A172 (cell line): ENCODE measurements around the gene CYP26A1. TPM values are rescaled to one million over a fixed set of nuclear protein-coding genes. Genes with fewer than 3 reads are reported as not detected.
"Not testable (repeated sequence)": the region's sequence is repeated elsewhere in the genome, so short reads cannot be mapped to it uniquely, and the experiment has no call there.

Source experiments
- DNase-seq: peaks from one replicate; pipeline ENCODE4 v3.0.0-alpha.2; 2015; ENCODE audit warnings: low spot score
- total RNA-seq: library from RNA; depleted of rRNA; stranded (reverse); fragments of >200 nt; shearing (Covaris generic); gene quantifications from 2 replicates; pipeline ENCODE4 v1.2.3, GENCODE V29; 2014

The CYP26A1 gene
- total RNA-seq, 1 experiment from 2014 or later = 0.65 TPM

DNA sequence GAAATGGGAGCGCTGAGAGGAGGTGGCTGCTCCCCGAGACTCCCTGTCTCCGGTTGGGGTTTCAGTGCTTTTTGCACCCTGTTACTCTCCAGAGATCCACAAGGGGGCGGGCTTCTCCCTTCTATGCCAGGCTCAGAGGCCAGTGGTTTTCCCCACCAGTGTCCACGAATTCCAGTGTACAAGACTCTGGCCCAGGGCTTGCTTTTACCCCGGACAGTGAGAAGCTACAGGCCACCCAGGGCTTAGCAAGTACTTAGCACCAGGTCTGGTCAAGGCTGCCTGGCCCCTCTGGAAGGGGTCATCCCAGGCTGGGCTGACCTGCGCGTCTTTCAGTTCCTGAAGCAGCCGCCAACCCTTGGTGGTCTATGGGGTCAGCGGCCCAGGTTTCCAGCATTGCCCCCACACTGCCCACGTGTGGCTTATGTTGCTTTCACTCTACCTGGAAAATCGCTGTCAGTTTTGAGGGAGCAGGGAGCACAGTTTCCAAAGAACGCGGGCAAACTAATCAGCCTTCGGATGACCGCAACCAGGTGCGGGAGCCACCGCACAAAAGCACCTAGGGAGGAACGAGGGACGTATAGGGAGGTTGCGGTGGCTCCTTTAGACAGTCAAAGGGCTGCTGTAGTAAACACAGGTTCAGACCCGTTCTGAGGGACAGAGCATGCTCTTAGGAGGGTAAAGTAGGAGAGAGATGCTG lies 6.8 kb downstream of the CYP26A1 start:
- DNase-seq = peak; percentile 54

DNA sequence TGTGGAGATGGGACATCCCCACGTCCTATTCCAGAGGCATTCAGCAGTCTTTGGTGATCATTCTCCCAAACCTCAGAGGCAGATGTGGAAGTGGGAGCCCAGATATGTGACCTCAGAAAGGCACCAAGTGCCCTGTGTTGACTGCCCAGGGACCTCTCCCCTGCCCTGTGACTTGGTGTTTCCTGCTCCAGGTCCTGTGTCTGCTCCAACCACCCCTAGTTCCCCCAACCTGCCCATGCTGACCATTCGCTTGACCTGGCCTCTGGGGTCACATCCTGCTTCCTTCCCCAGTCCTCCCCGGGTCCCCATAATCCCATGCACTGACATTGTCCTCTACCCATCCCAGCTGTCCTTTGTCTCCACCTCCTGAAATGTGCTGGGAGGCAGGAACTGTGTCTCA lies 7.6 kb downstream of the CYP26A1 start:
- no peak for DNase-seq

DNA sequence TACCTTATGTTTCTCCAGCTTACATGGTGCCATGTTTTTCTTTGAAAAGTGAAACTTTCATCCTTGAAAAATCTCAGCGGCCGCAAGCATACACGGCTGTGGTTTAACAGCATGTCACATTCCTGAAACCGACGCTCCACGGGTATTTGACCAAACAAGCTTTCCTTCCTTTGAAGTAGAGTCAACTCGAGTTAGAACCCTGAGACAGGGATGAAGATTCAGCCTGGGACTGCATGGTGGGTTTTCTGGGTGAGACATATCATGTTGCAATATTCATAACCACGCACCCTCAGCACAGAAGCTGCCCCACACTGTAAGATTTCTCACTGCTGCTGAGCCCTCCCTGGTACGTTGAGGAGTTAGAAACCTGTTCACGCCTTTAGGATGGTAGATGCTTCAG lies 8.1 kb downstream of the CYP26A1 start:
- DNase-seq = no peak

DNA sequence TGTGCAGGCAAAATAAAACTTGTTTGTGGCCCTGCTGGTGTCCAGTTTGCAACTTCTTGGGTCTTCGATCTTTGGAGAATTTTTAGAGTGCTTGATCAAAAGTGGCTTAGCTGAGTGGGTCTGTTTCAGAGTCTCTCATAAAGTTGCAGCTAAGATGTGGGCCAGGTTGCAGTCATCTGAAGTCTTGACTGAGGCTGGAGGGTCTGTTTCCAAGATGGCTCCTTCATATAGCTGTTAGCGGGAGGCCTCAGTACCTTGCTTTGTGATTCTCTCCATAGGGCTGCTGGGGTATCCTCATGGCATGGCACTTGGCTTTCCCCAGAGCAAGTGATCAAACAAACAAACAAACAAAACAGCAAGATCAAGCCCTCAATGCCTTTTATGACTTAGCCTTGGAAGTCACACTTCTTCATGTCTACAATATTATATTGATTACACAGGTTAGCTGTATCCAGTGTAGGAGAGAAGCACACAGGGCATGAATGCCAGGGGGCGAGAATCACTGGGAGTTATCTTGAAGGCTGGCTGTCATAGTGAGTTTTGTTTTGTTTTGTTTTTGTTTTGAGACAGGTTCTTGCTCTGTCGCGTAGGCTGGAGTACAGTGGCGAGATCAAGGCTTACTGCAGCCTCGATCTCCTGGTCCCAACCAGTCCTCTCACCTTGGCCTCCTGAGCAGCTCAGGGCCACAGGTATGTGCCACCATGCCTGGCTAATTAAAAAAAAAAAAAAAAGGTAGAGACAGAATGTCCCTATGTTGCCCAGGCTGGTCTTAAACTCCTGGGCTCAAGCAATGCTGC lies 10.2 kb downstream of the CYP26A1 start:
- DNase-seq = no peak

DNA sequence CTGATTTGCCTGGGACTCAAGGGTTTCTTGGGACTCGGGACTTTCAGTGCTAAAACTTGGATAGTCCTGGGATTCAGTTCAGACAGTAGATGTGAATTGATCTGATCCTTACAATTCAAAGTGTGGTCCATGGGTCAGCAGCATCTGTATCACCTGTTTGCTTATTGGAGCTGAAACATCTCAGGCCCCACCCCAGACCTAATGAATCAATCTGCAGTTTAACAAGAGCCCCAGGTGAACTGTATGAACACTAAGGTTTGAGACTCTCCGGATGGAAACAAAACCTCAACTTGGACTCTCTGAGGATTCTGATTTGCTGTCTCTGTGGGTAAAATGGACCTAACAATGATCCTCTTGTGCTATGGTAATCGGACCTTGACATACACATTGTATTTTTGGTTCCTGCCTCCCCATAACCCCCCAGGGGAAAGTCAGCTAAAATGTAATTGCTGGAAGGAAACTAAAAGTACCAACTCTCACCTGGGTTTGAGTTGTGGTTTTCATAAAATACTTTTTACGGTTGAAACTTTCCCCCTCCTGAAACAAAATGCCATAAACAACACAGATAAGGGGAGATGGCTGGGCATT lies 11.7 kb downstream of the CYP26A1 start:
- DNase-seq = no peak

DNA sequence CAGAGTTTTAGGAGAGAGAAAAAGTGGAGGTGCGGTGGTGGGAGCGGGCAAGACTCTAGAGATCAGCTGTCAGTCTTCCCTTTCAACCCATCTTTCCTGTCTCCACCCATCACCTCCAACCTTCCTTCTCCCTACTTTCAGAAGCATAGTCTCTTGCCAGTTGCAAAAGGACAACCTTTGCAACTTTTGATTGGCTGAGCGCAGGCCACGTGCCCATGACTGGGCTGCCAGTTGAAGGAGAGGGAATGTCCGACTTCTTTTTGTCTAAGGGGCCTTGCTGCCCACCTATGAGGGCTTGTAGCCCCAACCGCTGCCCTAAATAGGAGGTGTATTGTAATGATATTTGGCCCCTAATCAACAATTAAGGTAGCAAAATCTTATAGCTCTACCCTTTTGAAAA lies 12.6 kb downstream of the CYP26A1 start:
- DNase-seq = no peak

DNA sequence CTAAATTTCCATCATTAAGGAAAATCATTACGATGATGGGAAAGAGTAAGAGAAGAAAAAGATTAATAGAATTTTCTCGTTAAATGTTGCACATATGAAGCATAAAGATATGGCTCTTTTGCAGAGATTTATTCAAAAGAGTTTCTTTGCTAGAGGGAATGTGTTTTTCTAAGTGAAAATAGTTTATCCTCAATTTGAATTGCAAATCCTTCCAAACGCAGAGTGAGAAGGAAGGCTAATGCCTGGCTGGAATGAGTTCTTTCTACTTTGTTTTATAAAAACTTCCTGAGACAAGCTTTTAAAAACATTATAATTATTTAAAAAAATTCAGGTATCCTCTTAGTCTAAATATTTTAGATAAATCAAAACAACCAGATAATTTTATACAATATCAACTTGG lies 14.2 kb downstream of the CYP26A1 start:
- DNase-seq = no peak

DNA sequence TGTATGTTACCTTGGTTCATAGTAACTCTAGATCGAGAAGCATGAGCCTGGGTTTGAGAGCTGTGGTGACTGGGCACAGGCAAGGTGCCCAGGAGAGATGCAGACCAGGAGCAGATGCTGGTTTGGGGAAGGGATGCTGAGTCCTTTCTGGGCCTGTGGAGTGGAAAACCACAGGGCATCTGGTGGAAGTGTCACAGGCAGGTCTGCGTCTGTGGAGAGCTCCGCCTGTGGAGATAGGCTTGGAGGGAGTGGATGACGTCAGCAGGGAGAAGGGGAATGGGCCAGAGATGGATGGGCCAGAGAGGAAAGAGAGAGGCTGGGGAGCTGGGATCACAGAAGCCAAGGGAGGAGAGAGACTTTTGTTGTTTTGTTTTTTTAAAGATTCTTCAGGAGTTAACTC lies 14.8 kb downstream of the CYP26A1 start:
- DNase-seq = no peak

DNA sequence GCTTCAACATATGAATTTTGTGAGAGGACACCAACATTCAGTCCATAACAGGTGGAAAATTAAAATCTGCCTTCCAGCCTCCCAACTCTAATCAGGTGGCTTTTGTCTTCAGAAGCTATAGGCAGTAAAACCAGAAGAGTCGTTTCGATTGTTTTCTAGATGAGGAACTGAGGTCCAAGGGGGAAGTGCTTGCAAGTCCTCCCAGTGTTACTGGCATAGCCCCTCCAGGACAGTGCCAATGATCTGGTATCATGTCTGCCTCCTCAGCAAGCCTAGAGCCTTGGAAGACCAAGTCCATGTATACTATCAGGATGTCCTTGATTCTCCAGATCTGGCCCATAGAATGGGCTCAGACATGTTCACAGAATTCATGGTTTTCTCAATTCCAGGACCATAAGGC lies 16.9 kb downstream of the CYP26A1 start:
- DNase-seq = no peak

DNA sequence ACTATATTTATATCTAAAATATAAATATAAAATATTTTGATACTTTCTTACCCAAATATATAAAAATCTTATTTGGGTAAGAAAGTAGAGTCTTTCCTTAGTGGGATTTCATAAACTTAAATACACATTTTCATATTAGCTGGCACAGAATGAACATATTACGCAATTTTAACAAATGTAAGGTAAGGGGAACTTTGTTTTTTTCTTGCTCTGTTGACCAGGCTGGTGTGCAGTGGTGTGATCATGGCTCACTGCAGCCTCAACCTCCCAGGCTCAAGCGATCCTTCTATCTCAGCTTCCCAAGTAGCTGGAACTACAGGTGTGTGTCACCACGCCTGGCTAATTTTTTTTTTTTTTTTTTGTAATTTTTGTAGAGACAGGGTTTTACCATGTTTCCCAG lies 18.3 kb downstream of the CYP26A1 start:
- no peak for DNase-seq

DNA sequence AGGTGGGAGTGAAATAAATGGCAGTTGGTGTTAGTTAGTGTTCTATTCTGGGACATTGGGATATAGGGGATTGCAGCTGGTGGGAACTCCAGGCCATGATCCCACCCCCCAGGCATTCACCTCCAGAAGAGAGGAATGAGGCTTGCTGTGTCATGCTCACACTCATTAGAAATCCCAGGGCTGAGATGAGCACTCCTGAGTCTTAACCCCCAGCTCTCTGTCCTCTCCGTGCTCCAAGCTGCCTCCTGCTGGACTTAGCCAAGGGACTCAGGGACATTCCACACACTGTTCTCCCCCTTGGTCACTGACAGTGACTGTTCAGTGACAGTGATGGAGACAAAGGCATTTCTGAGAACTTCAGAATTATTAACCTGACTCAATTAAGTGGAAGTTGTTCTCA lies 21.5 kb downstream of the CYP26A1 start:
- no peak for DNase-seq

DNA sequence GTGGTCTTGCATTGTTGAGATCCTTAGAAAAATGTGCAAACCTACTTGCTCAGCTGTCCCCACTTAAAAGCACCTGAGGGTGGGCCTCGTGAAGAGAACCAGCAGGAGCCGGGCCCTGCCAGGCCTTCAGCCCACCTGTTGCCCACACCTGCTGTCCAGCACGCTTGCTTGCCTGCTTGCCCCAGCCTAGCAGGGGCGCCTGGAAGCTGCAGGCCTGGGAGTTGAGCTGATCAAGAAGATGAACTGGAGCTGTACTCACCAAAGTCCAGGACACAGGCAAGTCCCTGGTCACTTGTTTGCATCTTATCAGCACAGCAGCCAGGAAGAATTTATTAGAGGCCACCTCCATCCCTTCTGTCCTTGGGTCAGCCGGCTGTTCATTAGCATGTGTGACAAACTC lies 23.2 kb downstream of the CYP26A1 start:
- DNase-seq = no peak

DNA sequence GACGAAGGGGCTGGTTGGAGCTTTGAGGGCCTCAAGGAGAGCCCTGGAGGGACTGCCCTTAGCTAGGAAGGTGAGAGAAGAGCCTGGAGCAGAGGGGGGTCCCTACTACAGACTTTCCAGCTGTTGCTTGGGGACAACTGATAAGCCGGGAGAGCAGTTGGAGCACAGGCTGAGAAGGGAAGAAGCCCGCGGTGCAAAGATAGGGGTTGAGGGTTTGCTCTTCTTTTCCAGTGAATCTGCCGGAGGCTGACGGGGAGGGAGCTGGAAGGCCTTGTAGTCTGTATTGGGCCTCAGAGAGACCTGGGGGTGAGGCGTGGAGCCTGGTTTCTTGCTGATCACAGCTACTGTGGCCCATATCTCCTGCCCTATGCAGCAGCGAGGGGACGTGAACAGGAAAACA lies 23.7 kb downstream of the CYP26A1 start:
- DNase-seq = no peak

DNA sequence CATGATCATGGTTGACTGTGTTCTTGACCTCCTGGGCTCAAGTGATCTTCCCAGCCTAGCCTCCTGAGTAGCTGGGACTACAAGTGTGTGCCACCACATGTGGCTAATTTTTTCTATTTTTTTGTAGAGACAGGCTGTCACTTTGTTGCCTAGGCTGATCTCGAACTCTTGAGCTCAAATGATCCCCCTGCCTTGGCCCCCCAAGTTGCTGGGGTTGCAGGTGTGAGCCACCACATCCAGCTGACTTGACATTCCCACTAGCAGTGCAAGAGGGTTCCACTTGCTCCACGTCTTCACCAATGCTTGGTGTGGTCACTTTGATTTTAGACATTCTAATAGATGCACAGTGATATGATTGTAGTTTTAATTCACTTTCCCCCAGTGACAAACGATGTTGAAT lies 25.1 kb downstream of the CYP26A1 start:
- DNase-seq = no peak

DNA sequence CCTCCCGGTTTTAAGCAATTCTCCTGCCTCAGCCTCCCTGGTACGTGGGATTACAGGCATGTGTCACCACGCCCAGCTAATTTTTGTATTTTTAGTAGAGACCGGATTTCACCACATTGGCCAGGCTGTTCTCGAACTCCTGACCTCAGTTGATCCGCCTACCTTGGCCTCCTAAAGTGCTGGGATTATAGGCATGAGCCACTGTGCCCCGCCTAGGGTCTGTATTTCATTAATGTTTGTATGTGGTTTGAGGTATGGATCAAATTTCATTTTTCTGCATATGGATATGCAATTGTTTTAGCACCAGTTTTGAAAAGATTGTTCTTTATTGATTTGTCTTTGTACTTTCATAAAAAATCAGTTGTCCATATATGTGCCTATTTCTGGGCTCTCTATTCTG lies 26.0 kb downstream of the CYP26A1 start:
- DNase-seq = no peak

DNA sequence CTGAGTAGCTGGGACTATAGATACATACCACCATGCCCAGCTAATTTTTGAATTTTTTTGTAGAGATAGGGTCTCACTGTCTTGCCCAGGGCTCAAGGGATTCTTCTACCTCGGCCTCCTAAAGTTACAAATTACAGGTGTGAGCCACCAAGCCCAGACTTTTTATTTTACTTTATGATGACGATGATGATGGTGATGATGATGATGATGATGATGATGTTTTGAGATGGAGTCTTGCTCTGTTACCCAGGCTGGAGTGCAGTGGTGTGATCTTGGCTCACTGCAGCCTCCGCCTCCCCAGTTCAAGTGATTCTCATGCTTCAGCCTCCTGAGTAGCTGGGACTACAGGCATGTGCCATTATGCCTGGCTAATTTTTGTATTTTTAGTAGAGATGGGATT lies 27.5 kb downstream of the CYP26A1 start:
- DNase-seq = not testable (repeated sequence)

DNA sequence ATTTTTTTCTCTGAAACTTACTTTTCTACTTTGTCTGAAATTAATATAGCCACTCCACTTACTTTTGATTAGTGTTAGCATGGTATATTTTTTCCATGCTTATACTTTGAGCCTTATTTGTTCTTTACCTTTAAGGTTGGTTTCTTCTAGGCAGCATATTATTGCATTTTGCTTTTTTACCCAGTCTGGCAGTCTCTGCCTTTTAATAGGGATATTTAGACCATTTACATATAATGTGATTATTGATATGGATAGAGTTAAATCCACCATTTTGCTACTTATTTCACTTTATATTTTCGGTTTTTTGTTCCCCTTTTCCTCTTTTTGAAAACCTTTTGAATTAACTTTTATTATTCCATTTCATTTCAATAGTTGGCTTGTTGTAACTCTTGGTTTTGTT lies 30.3 kb downstream of the CYP26A1 start:
- no peak for DNase-seq

DNA sequence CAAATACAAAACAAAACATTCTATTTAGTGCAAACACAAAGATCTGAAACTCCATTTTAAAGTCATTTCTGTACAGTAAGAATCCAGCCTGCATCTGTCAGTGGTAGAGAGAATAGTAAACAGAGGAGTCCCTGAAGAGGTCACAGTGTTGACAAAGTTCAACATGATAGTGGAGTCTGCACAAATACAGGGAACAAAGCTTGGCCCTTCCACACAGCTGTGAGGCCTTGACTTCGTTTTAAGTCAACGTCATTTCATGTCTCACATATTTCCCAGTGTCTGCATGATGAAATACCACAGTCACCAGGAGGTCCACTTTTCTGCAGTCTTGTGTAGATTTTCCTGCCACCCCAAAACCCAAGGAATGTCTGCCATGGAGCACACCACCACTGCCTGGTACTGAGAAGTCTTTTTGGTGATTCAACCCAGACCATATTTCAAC lies 33.0 kb downstream of the CYP26A1 start:
- DNase-seq = no peak

DNA sequence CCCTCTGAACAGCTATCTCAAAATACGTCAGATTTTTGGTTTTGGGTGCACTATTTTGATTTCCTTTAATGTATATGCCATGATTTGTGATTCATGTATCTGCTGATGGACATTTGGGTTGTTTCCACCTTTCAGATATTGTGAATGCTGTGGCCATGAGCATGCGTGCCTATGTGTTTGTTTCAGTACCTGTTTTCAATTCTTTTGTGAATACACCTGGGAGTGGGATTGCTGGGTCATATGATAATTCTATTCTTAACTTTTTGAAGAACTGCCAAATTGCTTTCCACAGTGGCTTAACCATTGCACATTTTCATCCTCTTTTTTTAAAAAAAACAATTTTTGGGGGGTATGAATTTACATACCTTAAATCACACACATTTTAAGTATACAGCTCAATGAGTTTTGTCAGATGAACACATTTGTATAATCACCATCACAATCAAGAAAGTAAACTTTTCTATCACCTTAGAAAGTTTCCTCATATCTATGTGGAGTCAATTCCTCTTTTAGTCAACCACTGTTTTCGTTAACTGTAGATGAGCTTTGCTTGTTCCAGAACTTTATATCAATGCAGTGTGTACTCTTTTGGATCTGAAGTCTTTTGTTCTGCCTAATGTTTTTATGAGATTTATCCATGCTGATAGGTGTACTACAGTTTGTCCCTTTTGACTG lies 36.9 kb downstream of the CYP26A1 start:
- no peak for DNase-seq

DNA sequence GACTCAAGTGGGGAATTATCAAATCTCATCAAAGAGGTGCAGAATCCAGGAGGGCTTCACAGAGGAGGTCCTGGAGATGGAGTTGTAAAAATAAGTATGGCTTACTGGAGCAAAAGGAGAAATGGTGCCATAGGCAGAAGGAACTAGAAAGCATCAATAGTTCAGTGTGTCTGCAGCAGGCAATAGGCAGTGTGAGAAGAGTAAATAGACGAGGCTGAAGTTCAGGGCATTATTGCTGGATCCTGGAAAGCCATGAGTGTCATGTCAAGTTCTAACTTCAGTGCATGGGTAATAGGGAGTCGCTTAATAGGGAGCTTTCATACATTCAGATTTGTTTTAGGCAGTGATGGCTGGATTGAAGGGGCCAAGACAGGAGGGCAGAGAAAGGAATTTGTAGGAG lies 39.3 kb downstream of the CYP26A1 start:
- DNase-seq = no peak

DNA sequence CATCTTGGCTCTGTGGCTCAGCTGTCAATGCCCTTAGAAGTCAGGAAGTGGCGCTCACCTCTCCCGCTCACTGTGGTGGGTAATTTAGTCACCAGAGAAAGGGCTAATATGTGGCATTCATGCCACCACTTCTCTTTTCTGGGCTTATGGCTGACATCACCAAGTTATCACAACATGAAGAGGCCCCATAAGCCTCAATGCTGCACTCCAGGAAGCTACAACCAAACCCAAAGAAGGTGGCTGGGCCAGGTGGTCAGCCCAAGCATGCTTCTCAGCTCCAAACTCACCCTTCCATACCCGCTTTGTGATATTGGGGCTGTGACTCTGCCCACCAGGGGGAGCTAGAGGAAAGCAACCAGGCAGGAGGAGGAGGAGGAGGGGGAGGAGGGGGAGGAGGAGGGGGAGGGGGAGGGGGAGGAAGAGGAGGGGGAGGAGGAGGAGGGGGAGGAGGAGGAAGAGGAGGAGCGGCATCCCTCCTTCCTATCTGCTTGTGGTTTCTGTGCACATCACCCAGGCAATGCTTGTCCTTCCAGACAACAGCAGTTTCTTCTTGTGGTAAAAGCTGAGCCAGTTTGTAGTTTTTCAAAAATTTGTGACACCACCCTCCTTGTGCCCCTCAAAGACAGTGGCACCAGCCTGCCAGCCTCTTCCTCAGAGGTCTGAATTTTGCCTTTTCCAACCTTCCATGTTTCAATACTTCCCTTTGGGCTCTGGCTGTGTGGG lies 42.1 kb downstream of the CYP26A1 start:
- peak; percentile 47 for DNase-seq

DNA sequence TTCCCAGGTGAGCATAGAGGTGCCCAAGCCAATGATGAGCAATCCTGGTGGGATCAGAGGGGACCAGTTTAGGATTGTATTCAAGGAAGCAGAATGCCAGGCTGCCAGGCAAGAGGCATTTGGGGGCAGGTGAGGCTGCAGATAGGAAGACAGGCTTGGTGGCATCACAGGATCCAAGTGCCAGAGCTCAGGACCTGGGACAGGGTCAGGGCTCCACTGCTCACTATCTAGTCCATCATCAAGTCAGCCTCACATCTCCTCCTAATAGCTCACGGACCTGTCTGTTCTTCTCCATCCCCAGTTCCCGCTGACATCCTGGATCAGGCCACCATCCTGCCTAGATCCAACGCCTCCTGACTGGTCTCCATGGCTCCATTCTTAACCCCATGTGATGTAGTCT lies 47.6 kb downstream of the CYP26A1 start:
- no peak for DNase-seq
